ENCODE results near the gene ELAVL2. TPM values are rescaled to one million over a fixed set of nuclear protein-coding genes. Genes with fewer than 3 reads are reported as not detected.
"Not testable (repeated sequence)": the region's sequence is repeated elsewhere in the genome, so short reads cannot be mapped to it uniquely, and the experiment has no call there.

Gene ELAVL2
- total and polyA plus RNA-seq, 2 donors (not counting 3 experiments of a cell fraction or from before 2014, with no cell fraction given), result 0.06 to 0.20 TPM

GRCh38 chr9:23723672-23724071 is 102.4 kb downstream of the ELAVL2 start:
- no peaks in the 10 kb centered on the region for H4K20me1 ChIP-seq (replicated peaks; ENCODE audit: control insufficient read depth, extremely low read depth, insufficient read depth, low read length)
- H3K36me3 ChIP-seq (ENCODE audit: control insufficient read depth in 2 of 2, extremely low read depth in 1 of 2, insufficient read depth in 2 of 2, low read length in 2 of 2), result no peaks in the 10 kb centered on the region
- dilution Hi-C loops (cut with MboI; ENCODE audit: extremely low pct_ligation_motif_present, low sequenced_read_pairs), result no loop called here
- H3K79me2 ChIP-seq (ENCODE audit: control insufficient read depth, insufficient read depth, low read length), result no peaks in the 10 kb centered on the region
- intact Hi-C loops (cut with micrococcal nuclease), result no loop called here
- H3K9me3 ChIP-seq (replicated peaks; ENCODE audit: control insufficient read depth, insufficient read depth, low read length), result no peaks in the 10 kb centered on the region
- H2AFZ ChIP-seq (ENCODE audit: low read depth, low read length), result no peak overlapping the region
- ChIA-PET POLR2A (interaction anchor here (0.7 kb wide), 1 partner anchor 22 kb away, joined by 3 read pairs; no protein-coding TSS in a partner anchor), CTCF (no interaction called here)
- no peak for TF ChIP-seq EZH2 (IDR thresholded peaks at IDR 0.05; ENCODE audit: borderline replicate concordance, low read depth, low read length, severe bottlenecking)
- TF ChIP-seq POLR2AphosphoS5 (IDR thresholded peaks at IDR 0.05; ENCODE audit: insufficient read depth, low read depth, low read length), result no peak
- no peak for TF ChIP-seq POLR2A (IDR thresholded peaks at IDR 0.05; ENCODE audit: low read depth, low read length)
- no peak for TF ChIP-seq MAX (IDR thresholded peaks at IDR 0.05; ENCODE audit: insufficient read depth, insufficient read length)
- no peak for TF ChIP-seq MYC (IDR thresholded peaks at IDR 0.05; ENCODE audit: low read depth, low read length)
- TF ChIP-seq FOS (IDR thresholded peaks at IDR 0.05; ENCODE audit: borderline replicate concordance, insufficient read depth, low read length), result no peak
- no peak for TF ChIP-seq JUN (IDR thresholded peaks at IDR 0.05; ENCODE audit: borderline replicate concordance, insufficient read depth, insufficient read length, low read depth)
- TF ChIP-seq CTCF (IDR thresholded peaks at IDR 0.05; ENCODE audit: extremely low read depth in 1 of 2, insufficient read depth in 1 of 2, low read depth in 1 of 2, low read length in 2 of 2), result no peak
- no peak for TF ChIP-seq GATA2 (IDR thresholded peaks at IDR 0.05; ENCODE audit: insufficient read depth, insufficient read length, low read depth, low read length)
- no peaks in the 10 kb centered on the region for H3K4me1 ChIP-seq (ENCODE audit: control insufficient read depth, extremely low read depth, insufficient read depth, low read length)
- DNase-seq (ENCODE audit: low read depth, low spot score), result no peak
- H3K9ac ChIP-seq (replicated peaks; ENCODE audit: extremely low read depth, insufficient read depth, low read length), result no peak overlapping the region
- H3K4me3 ChIP-seq (replicated peaks in 1 of 3; ENCODE audit: insufficient read depth in 1 of 3, low read depth in 1 of 3, low read length in 3 of 3), result no peak overlapping the region
- BruUV-seq (replicated peaks), result no TSS peak
- H3K4me2 ChIP-seq (ENCODE audit: insufficient read depth, low read length), result no peak overlapping the region
- H3K27me3 ChIP-seq (ENCODE audit: control insufficient read depth in 2 of 2, insufficient read depth in 2 of 2, low read length in 2 of 2), result no peaks in the 10 kb centered on the region
- no peak overlapping the region for H3K27ac ChIP-seq (ENCODE audit: insufficient read depth, low read depth, low read length)
- H3K9me1 ChIP-seq (replicated peaks; ENCODE audit: control insufficient read depth, extremely low read depth, insufficient read depth, low read length), result no peaks in the 10 kb centered on the region
- FAIRE-seq, result no peak

DNA sequence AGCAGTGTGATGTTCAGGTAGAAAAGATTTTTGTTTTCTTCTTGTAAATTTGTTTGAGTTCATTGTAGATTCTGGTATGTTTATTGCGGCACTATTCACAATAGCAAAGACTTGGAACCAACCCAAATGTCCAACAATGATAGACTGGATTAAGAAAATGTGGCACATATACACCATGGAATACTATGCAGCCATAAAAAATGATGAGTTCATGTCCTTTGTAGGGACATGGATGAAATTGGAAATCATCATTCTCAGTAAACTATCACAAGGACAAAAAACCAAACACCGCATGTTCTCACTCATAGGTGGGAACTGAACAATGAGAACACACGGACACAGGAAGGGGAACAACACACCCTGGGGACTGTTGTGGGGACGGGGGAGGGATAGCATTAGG is 103.0 kb downstream of the ELAVL2 start:
- H2AFZ ChIP-seq (ENCODE audit: low read depth, low read length); H3K9ac ChIP-seq (replicated peaks; ENCODE audit: extremely low read depth, insufficient read depth, low read length); H3K9me3 ChIP-seq (replicated peaks; ENCODE audit: control insufficient read depth, insufficient read depth, low read length); CTCF ChIA-PET; H3K4me3 ChIP-seq (replicated peaks in 1 of 3; ENCODE audit: insufficient read depth in 1 of 3, low read depth in 1 of 3, low read length in 3 of 3); intact Hi-C loops (cut with micrococcal nuclease); H3K4me2 ChIP-seq (ENCODE audit: insufficient read depth, low read length); BruUV-seq (replicated peaks); DNase-seq (ENCODE audit: low read depth, low spot score); FAIRE-seq; dilution Hi-C loops (cut with MboI; ENCODE audit: extremely low pct_ligation_motif_present, low sequenced_read_pairs); H3K36me3 ChIP-seq (ENCODE audit: control insufficient read depth in 2 of 2, extremely low read depth in 1 of 2, insufficient read depth in 2 of 2, low read length in 2 of 2); H3K79me2 ChIP-seq (ENCODE audit: control insufficient read depth, insufficient read depth, low read length); H3K9me1 ChIP-seq (replicated peaks; ENCODE audit: control insufficient read depth, extremely low read depth, insufficient read depth, low read length); H4K20me1 ChIP-seq (replicated peaks; ENCODE audit: control insufficient read depth, extremely low read depth, insufficient read depth, low read length); H3K27me3 ChIP-seq (ENCODE audit: control insufficient read depth in 2 of 2, insufficient read depth in 2 of 2, low read length in 2 of 2); POLR2A ChIA-PET; H3K4me1 ChIP-seq (ENCODE audit: control insufficient read depth, extremely low read depth, insufficient read depth, low read length); H3K27ac ChIP-seq (ENCODE audit: insufficient read depth, low read depth, low read length): not testable (repeated sequence)

All from endothelial cell of umbilical vein (primary cell).